Testis (tissue), 3 donors: ENCODE data around the gene PTGER4. TPM values are rescaled to one million over a fixed set of nuclear protein-coding genes. Genes with fewer than 3 reads are reported as not detected.
A peak's percentile ranks its signal among the peaks of the same experiment; 100 is the strongest.

Experiments used
- DNase-seq: peaks from one replicate; pipeline ENCODE4 v3.0.0-alpha.2; 2019
- H3K27ac ChIP-seq, 2 donors: fragments of 200-600 bp; sonication (generic); one replicate each; pipeline ENCODE4 v1.5.1; 2019
- H3K27me3 ChIP-seq: fragments of 200-600 bp; sonication (generic); one replicate; pipeline ENCODE4 v1.5.1; 2019
- H3K36me3 ChIP-seq: fragments of 200-600 bp; sonication (generic); one replicate; pipeline ENCODE4 v1.5.1; 2017; ENCODE audit warnings: low read depth; ENCODE audit errors: missing control alignments
- H3K4me1 ChIP-seq: fragments of 200-600 bp; sonication (generic); one replicate; pipeline ENCODE4 v1.5.1; 2019
- H3K4me3 ChIP-seq, 2 donors: fragments of 200-600 bp; sonication (generic); one replicate each; pipeline ENCODE4 v1.5.1; 2017 to 2019
- H3K9me3 ChIP-seq: fragments of 200-600 bp; sonication (generic); one replicate; pipeline ENCODE4 v1.5.1; 2017
- POLR2A ChIP-seq: fragments of 450-650 bp; IDR thresholded peaks from one replicate; pipeline ENCODE4 v1.6.1; 2017; ENCODE audit warnings: antibody characterized with exemption, mild to moderate bottlenecking, moderate library complexity
- WGBS, 2 donors: methylation state at CpG; one replicate each; pipeline ENCODE4 v1.1.5; 2018; 5-methylcytosine and 5-hydroxymethylcytosine counted together
- intact Hi-C: fragments of 100-400 bp; cut with DNase I; formaldehyde crosslinking; loops from one replicate; pipeline ENCODE4 v1.15.1; 2023; ENCODE audit warnings: low total_unique reads
- polyA plus RNA-seq: library from polyadenylated mRNA; stranded (reverse); fragments of 350-450 nt; fragmentation: Illumina TruSeq; extraction: RNeasy Lipid Tissue Mini Kit (QIAGEN cat#74804); gene quantifications from one replicate; pipeline ENCODE4 v1.2.3, GENCODE V29; 2014; ENCODE audit warnings: low read depth, low replicate concordance; ENCODE audit not compliant: insufficient read depth
- total RNA-seq, 2 donors: library from RNA; depleted of rRNA; stranded (reverse); fragments of >200 nt; gene quantifications; one replicate each; pipeline ENCODE4 v1.2.3, GENCODE V29; 2016
- TF ChIP-seq, protein P1 (sequence below), 3 experiments: fragments of 450-650 bp in 2 of 3; fragments of 200-600 bp in 1 of 3; sonication (generic) in 1 of 3; IDR thresholded peaks; one replicate each; pipeline ENCODE4 v1.5.1; 2016 to 2019; ENCODE audit warnings: antibody characterized with exemption in 3 of 3, mild to moderate bottlenecking in 2 of 3, moderate library complexity in 1 of 3

Gene PTGER4
- total and polyA plus RNA-seq, 3 donors from 2014 or later, result 8.7 to 10.4 (median 10.1) TPM

DNA sequence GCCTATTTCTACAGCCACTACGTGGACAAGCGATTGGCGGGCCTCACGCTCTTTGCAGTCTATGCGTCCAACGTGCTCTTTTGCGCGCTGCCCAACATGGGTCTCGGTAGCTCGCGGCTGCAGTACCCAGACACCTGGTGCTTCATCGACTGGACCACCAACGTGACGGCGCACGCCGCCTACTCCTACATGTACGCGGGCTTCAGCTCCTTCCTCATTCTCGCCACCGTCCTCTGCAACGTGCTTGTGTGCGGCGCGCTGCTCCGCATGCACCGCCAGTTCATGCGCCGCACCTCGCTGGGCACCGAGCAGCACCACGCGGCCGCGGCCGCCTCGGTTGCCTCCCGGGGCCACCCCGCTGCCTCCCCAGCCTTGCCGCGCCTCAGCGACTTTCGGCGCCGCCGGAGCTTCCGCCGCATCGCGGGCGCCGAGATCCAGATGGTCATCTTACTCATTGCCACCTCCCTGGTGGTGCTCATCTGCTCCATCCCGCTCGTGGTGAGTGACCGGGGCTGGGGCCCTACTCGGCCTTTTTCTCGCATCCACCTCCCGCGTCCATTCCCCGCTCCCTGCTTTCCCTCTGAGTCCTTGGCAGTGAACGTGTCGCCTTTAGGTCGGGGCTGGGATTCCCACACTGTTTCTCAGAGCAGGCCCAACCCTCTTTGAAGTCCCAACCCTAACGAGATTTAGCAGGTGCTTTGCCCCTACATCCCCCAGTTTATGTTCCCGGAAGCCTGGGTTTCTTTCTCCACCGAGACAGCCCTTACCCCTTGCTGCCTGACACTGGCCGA, 1.8 kb downstream of the PTGER4 start:
- intact Hi-C loops, result no loop called here
- no peaks in the 10 kb centered on the region for H3K9me3 ChIP-seq
- H3K4me3 ChIP-seq, result peak overlapping the region; percentile 62 to 65
- DNase-seq, result peak; percentile 34
- TF ChIP-seq, protein P1, sequence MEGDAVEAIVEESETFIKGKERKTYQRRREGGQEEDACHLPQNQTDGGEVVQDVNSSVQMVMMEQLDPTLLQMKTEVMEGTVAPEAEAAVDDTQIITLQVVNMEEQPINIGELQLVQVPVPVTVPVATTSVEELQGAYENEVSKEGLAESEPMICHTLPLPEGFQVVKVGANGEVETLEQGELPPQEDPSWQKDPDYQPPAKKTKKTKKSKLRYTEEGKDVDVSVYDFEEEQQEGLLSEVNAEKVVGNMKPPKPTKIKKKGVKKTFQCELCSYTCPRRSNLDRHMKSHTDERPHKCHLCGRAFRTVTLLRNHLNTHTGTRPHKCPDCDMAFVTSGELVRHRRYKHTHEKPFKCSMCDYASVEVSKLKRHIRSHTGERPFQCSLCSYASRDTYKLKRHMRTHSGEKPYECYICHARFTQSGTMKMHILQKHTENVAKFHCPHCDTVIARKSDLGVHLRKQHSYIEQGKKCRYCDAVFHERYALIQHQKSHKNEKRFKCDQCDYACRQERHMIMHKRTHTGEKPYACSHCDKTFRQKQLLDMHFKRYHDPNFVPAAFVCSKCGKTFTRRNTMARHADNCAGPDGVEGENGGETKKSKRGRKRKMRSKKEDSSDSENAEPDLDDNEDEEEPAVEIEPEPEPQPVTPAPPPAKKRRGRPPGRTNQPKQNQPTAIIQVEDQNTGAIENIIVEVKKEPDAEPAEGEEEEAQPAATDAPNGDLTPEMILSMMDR (IDR thresholded peaks at IDR 0.05), result no peak
- no peak for TF ChIP-seq POLR2A
- no peak overlapping the region for H3K27ac ChIP-seq
- H3K36me3 ChIP-seq, result no peaks in the 10 kb centered on the region
- H3K4me1 ChIP-seq, result peaks cover 4% of the 10 kb centered on the region
- H3K27me3 ChIP-seq, result no peaks in the 10 kb centered on the region
- WGBS, 2 donors, result 9 to 16% methylated on average over 41 to 67 of the region's 67 CpGs

DNA sequence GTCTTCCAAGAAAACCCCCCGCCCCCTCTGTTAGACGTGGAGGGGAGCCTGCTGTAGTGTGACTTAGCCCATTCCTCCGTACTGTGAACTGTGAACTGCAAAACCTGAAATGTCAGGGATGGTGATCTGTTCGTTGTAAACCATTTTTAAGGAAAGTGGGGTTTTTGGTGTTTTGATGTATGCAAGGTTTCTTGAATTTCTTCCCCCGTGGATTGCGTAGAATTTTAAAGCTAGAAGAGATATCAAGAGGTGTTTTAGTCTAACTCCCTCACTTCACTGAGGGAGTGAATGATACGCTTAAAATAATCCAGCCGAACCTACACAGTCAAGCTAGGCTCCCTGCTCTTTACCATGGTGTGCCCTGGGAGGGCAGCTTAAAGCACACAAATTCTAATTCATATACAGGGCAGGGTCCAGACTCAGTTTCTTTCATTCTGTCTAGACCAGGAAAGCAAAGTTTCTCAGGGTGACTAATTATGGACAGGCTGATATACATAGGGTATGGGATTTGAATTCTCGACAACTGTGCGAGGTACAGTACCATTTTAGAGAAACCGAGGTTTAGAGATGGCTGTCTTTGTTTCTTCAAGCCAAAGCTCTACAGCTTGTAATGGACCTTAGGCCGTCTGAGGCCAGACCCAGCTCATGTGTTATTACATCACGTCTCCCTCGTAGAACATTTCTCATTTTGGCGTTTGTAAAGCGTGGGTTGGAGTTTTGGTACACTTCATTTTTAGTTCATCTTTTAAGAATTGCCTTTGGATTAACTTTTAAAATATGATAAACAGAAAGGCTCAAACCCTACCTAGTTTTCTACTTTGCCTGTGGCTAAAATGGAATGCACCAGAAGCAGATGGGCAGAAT, 2.7 kb downstream of the PTGER4 start:
- H3K4me1 ChIP-seq, result peaks cover 4% of the 10 kb centered on the region
- no peaks in the 10 kb centered on the region for H3K27me3 ChIP-seq
- no peak for DNase-seq
- intact Hi-C loops, result no loop called here
- H3K9me3 ChIP-seq, result no peaks in the 10 kb centered on the region
- H3K36me3 ChIP-seq, result no peaks in the 10 kb centered on the region
- no peak overlapping the region for H3K27ac ChIP-seq
- H3K4me3 ChIP-seq, result peak overlapping the region; percentile 62 to 65
- 65 to 68% methylated on average over 16 of the region's 16 CpGs for WGBS, 2 donors
- TF ChIP-seq, protein P1 (IDR thresholded peaks at IDR 0.05), result no peak
- TF ChIP-seq POLR2A, result no peak

DNA sequence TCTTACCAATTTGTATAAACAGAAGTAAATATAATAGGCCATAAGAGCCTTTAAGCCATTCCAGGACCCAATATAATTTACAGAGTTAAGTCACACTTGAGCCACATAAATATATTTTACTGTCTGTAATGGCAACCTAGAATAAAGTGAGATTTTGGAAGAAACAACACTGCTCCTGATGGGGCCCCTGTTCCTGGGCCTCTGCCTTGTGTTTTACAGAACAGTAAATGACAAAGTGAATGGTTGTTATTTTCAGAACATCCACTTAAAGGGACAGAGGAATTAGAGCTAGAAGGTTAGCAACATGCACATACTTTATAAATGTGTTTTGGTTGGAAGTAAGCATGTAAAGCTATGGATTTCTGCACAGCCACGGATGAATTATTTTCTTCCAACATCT, 3.6 kb downstream of the PTGER4 start:
- Histone ChIP-seq H3K27me3 (no peaks in the 10 kb centered on the region), H3K4me1 (peaks cover 4% of the 10 kb centered on the region), H3K9me3 (no peaks in the 10 kb centered on the region), H3K27ac (no peak overlapping the region), H3K4me3 (no peak overlapping the region), H3K36me3 (no peaks in the 10 kb centered on the region)
- 71 to 74% methylated on average over 1 of the region's 1 CpG for WGBS, 2 donors
- intact Hi-C loops, result no loop called here
- no peak for DNase-seq
- TF ChIP-seq POLR2A, result no peak
- TF ChIP-seq, protein P1 (IDR thresholded peaks at IDR 0.05), result no peak

DNA sequence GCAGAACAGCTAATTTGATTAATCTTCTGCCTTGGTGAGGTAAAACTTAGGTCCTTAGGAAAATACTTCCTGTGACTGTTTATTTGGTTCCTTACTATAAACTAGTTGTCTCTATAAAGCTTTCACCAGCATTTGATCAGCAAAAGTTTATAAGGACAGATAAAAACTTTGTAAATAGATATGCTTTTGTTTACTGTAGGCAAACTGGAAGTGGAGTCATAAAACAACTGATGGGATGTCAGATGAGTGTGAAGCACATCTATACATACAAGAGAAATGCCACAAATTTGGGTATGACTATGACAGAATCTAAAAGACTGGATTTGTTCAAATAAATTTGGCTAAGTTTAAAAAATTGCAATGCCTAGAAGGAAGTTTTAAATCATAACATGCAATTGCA, 5.5 kb downstream of the PTGER4 start:
- no peaks in the 10 kb centered on the region for H3K27me3 ChIP-seq
- H3K4me1 ChIP-seq, result peaks cover 1% of the 10 kb centered on the region
- TF ChIP-seq, protein P1 (IDR thresholded peaks at IDR 0.05), result no peak
- TF ChIP-seq POLR2A, result no peak
- no peak overlapping the region for H3K4me3 ChIP-seq
- intact Hi-C loops, result no loop called here
- no peak overlapping the region for H3K27ac ChIP-seq
- no peak for DNase-seq
- no peaks in the 10 kb centered on the region for H3K9me3 ChIP-seq
- no peaks in the 10 kb centered on the region for H3K36me3 ChIP-seq
